HCT116 (cell line): ENCODE data around the gene SLC5A7. TPM values are rescaled to one million over a fixed set of nuclear protein-coding genes. Genes with fewer than 3 reads are reported as not detected.

ENCODE experiments used
- ATAC-seq: fragments of 200-7000 bp; cut with Tn5 transposase; 2 replicates; pipeline ENCODE4 v1.9.1; 2020; ENCODE audit warnings: mild to moderate bottlenecking, moderate library complexity
- BruUV-seq: library from RNA; stranded (reverse); fragments of 400-500 nt; replicated peaks from 2 replicates; lab custom pipeline; 2021; lab: Mats Ljungman, UMichigan
- CTCF ChIA-PET: fragments of 300-600 bp; sonication (Branson Sonifier 250); formaldehyde crosslinking; loops from one replicate; lab custom pipeline; 2021; ENCODE audit warnings: antibody characterized with exemption; lab: Charles Lee
- POLR2A ChIA-PET: fragments of 300-600, 350-600 bp; sonication (Branson Sonifier 250); formaldehyde crosslinking; loops from one replicate; lab custom pipeline; 2021; ENCODE audit warnings: antibody characterized with exemption; lab: Charles Lee
- RAD21 ChIA-PET, 2 experiments: fragments of 300-600 bp; sonication (Branson Sonifier 250); formaldehyde crosslinking; loops; one replicate each; lab custom pipeline; 2023; ENCODE audit warnings: low total read pairs in 2 of 2; ENCODE audit not compliant: uncharacterized antibody in 2 of 2, unreplicated experiment in 2 of 2, low non-redundant PET in 1 of 2; lab: Charles Lee
- DNase-seq: peaks from one replicate; pipeline ENCODE4 v3.0.0-alpha.2; 2010; ENCODE audit warnings: low read depth, low spot score
- H2AFZ ChIP-seq: fragments of 200-600 bp; shearing (Covaris generic), sonication (generic); 2 replicates; pipeline ENCODE4 v1.6.1; 2017; ENCODE audit warnings: low read depth, mixed run types, mixed read lengths, antibody characterized with exemption, low read length; ENCODE audit not compliant: poor library complexity, severe bottlenecking
- H3K27ac ChIP-seq: 2 replicates; pipeline ENCODE4 v1.5.1; 2012; ENCODE audit warnings: low read depth, low read length
- H3K27me3 ChIP-seq: fragments of 200-600 bp; sonication (generic); 2 replicates; pipeline ENCODE4 v1.6.1; 2016; ENCODE audit warnings: mixed run types, low read length, mixed read lengths; ENCODE audit not compliant: insufficient read depth
- H3K36me3 ChIP-seq, 2 experiments: fragments of 200-500 bp in 1 of 2; fragments of 200-600 bp in 1 of 2; sonication (Bioruptor generic) in 1 of 2; sonication (generic) in 1 of 2; 2 replicates each; pipeline versions ENCODE4 v1.5.1 to v1.6.1; 2014 to 2016; ENCODE audit warnings: low read length in 2 of 2, inconsistent platforms in 1 of 2, mixed read lengths in 1 of 2, mixed run types in 1 of 2; ENCODE audit not compliant: insufficient read depth in 2 of 2, control insufficient read depth in 1 of 2
- H3K4me1 ChIP-seq, 2 experiments: fragments of 200-600 bp in 1 of 2; sonication (generic) in 1 of 2; 2 replicates each; pipeline versions ENCODE4 v1.5.1 to v1.6.1; 2012 to 2017; ENCODE audit warnings: low read length in 2 of 2, inconsistent platforms in 1 of 2, mild to moderate bottlenecking in 1 of 2, mixed read lengths in 1 of 2, mixed run types in 1 of 2, moderate library complexity in 1 of 2; ENCODE audit not compliant: insufficient read depth in 2 of 2, control insufficient read depth in 1 of 2
- H3K4me2 ChIP-seq: fragments of 200-600 bp; sonication (generic); 2 replicates; pipeline ENCODE4 v1.6.1; 2017; ENCODE audit warnings: mixed run types, low read length, mixed read lengths
- H3K4me3 ChIP-seq, 2 experiments: fragments of 200-600 bp in 1 of 2; sonication (generic) in 1 of 2; replicated peaks in 1 of 2; 2 replicates each; pipeline ENCODE4 v1.5.1; 2011 to 2016; ENCODE audit warnings: low read length in 2 of 2, control low read depth in 1 of 2, low read depth in 1 of 2, mild to moderate bottlenecking in 1 of 2, mixed read lengths in 1 of 2, mixed run types in 1 of 2
- H3K79me2 ChIP-seq: fragments of 200-600 bp; sonication (generic); 2 replicates; pipeline ENCODE4 v1.6.1; 2017; ENCODE audit warnings: mild to moderate bottlenecking, mixed run types, low read length, moderate library complexity, mixed read lengths; ENCODE audit not compliant: insufficient read depth
- H3K9ac ChIP-seq: fragments of 200-600 bp; sonication (generic); 2 replicates; pipeline ENCODE4 v1.6.1; 2016; ENCODE audit warnings: low read length, mixed read lengths
- H3K9me2 ChIP-seq: fragments of 200-600 bp; sonication (generic), shearing (Covaris generic); 2 replicates; pipeline ENCODE4 v1.6.1; 2017; ENCODE audit warnings: mixed run types, mild to moderate bottlenecking, moderate library complexity; ENCODE audit not compliant: insufficient read depth
- H3K9me3 ChIP-seq, 2 experiments: fragments of 200-500 bp in 1 of 2; fragments of 200-600 bp in 1 of 2; sonication (Bioruptor generic) in 1 of 2; sonication (generic) in 1 of 2; 2 replicates each; pipeline ENCODE4 v1.6.1; 2014 to 2017; ENCODE audit warnings: low read length in 2 of 2, mixed read lengths in 2 of 2, inconsistent platforms in 1 of 2, low read depth in 1 of 2, mild to moderate bottlenecking in 1 of 2, mixed run types in 1 of 2, moderate library complexity in 1 of 2; ENCODE audit not compliant: control insufficient read depth in 1 of 2, insufficient read depth in 1 of 2
- H4K20me1 ChIP-seq: fragments of 200-600 bp; sonication (generic), shearing (Covaris generic); 2 replicates; pipeline ENCODE4 v1.6.1; 2017; ENCODE audit warnings: mixed run types, mild to moderate bottlenecking, moderate library complexity; ENCODE audit not compliant: insufficient read depth
- CBX3 ChIP-seq: IDR thresholded peaks from 2 replicates; pipeline ENCODE4 v1.6.1; 2012; ENCODE audit warnings: low read depth
- CEBPB ChIP-seq: IDR thresholded peaks from 2 replicates; pipeline ENCODE4 v1.6.1; 2012; ENCODE audit warnings: low read depth
- EGR1 ChIP-seq: IDR thresholded peaks from 2 replicates; pipeline ENCODE4 v1.6.1; 2012; ENCODE audit warnings: low read depth
- ELF1 ChIP-seq: IDR thresholded peaks from 2 replicates; pipeline ENCODE4 v1.6.1; 2012; ENCODE audit warnings: low read depth, borderline replicate concordance
- EZH2 ChIP-seq: fragments of 200-600 bp; sonication (generic); IDR thresholded peaks from 2 replicates; pipeline ENCODE4 v1.6.1; 2017; ENCODE audit warnings: antibody characterized with exemption, mixed run types
- EZH2phosphoT487 ChIP-seq: fragments of 200-600 bp; IDR thresholded peaks from 2 replicates; pipeline ENCODE4 v1.6.1; 2018; ENCODE audit warnings: antibody characterized with exemption, borderline replicate concordance
- JUND ChIP-seq: IDR thresholded peaks from 2 replicates; pipeline ENCODE4 v1.6.1; 2012
- POLR2A ChIP-seq: IDR thresholded peaks from 2 replicates; pipeline ENCODE4 v1.7.0; 2011; ENCODE audit warnings: borderline replicate concordance; ENCODE audit not compliant: insufficient read depth, insufficient read length; ENCODE audit errors: extremely low read depth
- POLR2AphosphoS5 ChIP-seq: IDR thresholded peaks from 2 replicates; pipeline ENCODE4 v1.6.1; 2011; ENCODE audit warnings: mild to moderate bottlenecking, low read depth, low read length, moderate library complexity
- RAD21 ChIP-seq: IDR thresholded peaks from 2 replicates; pipeline ENCODE4 v1.6.1; 2012; ENCODE audit warnings: low read depth, mild to moderate bottlenecking
- SRF ChIP-seq: IDR thresholded peaks from 2 replicates; pipeline ENCODE4 v1.6.1; 2012; ENCODE audit warnings: low read depth
- TCF7L2 ChIP-seq: IDR thresholded peaks from 2 replicates; pipeline ENCODE4 v1.7.0; 2011; ENCODE audit warnings: borderline replicate concordance, inconsistent platforms; ENCODE audit not compliant: insufficient read depth, insufficient read length; ENCODE audit errors: extremely low read depth
- YY1 ChIP-seq: IDR thresholded peaks from 2 replicates; pipeline ENCODE4 v1.6.1; 2011; ENCODE audit warnings: low read length, low read depth, moderate library complexity, mild to moderate bottlenecking; ENCODE audit not compliant: insufficient replicate concordance; ENCODE audit errors: extremely low read depth
- intact Hi-C: fragments of 100-400 bp; cut with micrococcal nuclease; formaldehyde crosslinking; loops from 2 replicates; pipeline ENCODE4 v1.10.0; 2022
- total RNA-seq: library from RNA; stranded (reverse); gene quantifications from one replicate; pipeline ENCODE4 v1.2.1, GENCODE V29; 2021; ENCODE audit not compliant: unreplicated experiment
- TF ChIP-seq, protein P1 (sequence below): IDR thresholded peaks from 2 replicates; pipeline ENCODE4 v1.6.1; 2012
- TF ChIP-seq, protein P2 (sequence below): IDR thresholded peaks from 2 replicates; pipeline ENCODE4 v1.6.1; 2012

The SLC5A7 gene
- total RNA-seq, 1 experiment from 2014 or later = not detected

DNA sequence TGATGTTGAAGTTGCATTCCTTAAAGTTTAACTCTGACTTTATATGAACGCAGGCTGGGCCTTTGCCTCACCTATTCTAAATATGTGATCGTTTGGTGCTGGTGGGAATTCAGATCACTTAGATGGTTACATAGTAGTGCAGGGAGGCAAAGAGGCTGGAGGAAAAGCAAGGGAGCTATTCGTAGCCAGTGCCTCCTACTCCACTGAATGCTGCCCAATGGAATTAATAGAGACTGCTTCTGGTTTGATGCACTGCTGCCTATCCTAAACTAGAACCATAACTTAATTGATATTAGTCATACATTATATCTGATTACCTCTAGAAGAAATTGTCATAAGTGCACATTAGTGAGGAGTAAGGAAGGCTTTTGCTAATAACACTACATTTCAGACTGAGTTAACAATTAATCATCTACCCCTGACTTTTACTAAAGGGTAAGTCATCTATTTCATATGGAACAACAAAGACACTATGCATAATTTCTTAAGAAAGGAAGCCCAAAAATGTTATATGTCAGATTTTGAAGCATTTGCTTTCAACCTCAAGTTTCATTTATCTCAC, 72.3 kb downstream of the SLC5A7 start:
- intact Hi-C loops = loop anchor here (10.0 kb wide), 1 partner anchor 54 kb away; no protein-coding TSS in a partner anchor
- ChIA-PET RAD21 (no interaction called here), POLR2A (no interaction called here), CTCF (no interaction called here)
- Histone ChIP-seq H2AFZ (no peak overlapping the region), H3K9ac (no peak overlapping the region), H3K4me2 (no peak overlapping the region), H3K9me3 (no peaks in the 10 kb centered on the region), H4K20me1 (no peaks in the 10 kb centered on the region), H3K4me1 (no peaks in the 10 kb centered on the region), H3K27me3 (no peaks in the 10 kb centered on the region), H3K36me3 (no peaks in the 10 kb centered on the region), H3K4me3 (no peak overlapping the region), H3K79me2 (no peaks in the 10 kb centered on the region), H3K27ac (no peak overlapping the region), H3K9me2 (no peaks in the 10 kb centered on the region)
- BruUV-seq = no TSS peak
- no peak for ATAC-seq
- DNase-seq = no peak
- no peak for TF ChIP-seq RAD21
- no peak for TF ChIP-seq CBX3
- TF ChIP-seq POLR2AphosphoS5 = no peak
- TF ChIP-seq JUND = no peak
- TF ChIP-seq ELF1 = no peak
- TF ChIP-seq, protein P1, sequence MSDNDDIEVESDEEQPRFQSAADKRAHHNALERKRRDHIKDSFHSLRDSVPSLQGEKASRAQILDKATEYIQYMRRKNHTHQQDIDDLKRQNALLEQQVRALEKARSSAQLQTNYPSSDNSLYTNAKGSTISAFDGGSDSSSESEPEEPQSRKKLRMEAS = no peak
- TF ChIP-seq EZH2phosphoT487 = no peak
- TF ChIP-seq EGR1 = no peak
- no peak for TF ChIP-seq POLR2A
- TF ChIP-seq YY1 = no peak
- TF ChIP-seq EZH2 = no peak
- TF ChIP-seq SRF = no peak

DNA sequence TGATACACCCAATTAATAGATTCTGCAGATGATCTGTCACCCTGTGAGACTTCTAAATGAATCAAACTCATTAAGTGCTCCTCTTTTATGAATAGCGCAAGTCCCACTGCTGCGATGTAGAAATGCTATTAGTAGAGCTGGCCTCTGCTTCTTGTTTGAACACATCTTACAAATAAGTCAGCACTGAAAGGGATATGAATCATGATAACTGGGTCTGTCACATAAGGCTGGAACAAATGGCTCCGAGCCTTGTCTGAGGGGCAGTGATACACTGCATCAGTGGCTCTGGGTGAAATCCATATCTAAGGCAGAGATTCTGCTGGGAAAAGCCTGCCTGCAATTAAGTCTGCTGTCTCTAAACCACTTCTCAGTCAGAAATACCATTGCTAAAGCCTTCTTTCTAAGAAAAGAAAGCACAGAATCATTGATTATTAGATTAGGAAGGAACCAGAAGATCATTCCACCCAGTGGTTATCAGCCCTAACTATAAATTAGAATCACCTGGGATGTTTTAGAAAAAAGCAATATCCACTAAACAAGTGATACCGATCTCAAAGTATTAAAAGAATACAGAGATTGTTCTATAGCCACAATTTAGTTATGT, 75.2 kb downstream of the SLC5A7 start:
- H4K20me1 ChIP-seq = no peaks in the 10 kb centered on the region
- H3K27ac ChIP-seq = no peak overlapping the region
- DNase-seq (no peak), ATAC-seq (no peak)
- ChIA-PET RAD21 (no interaction called here), CTCF (no interaction called here), POLR2A (no interaction called here)
- intact Hi-C loops = no loop called here
- no peak overlapping the region for H3K4me2 ChIP-seq
- no peaks in the 10 kb centered on the region for H3K79me2 ChIP-seq
- H3K27me3 ChIP-seq = no peaks in the 10 kb centered on the region
- BruUV-seq = no TSS peak
- no peaks in the 10 kb centered on the region for H3K4me1 ChIP-seq
- H3K36me3 ChIP-seq = no peaks in the 10 kb centered on the region
- no peaks in the 10 kb centered on the region for H3K9me3 ChIP-seq
- H3K9ac ChIP-seq = no peak overlapping the region
- no peak overlapping the region for H3K4me3 ChIP-seq
- H3K9me2 ChIP-seq = no peaks in the 10 kb centered on the region
- no peak overlapping the region for H2AFZ ChIP-seq
- TF ChIP-seq POLR2AphosphoS5 = no peak
- TF ChIP-seq TCF7L2 = no peak
- TF ChIP-seq EGR1 = no peak
- TF ChIP-seq EZH2phosphoT487 = no peak
- TF ChIP-seq YY1 = no peak
- TF ChIP-seq, protein P2, sequence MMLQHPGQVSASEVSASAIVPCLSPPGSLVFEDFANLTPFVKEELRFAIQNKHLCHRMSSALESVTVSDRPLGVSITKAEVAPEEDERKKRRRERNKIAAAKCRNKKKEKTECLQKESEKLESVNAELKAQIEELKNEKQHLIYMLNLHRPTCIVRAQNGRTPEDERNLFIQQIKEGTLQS = no peak
- TF ChIP-seq RAD21 = no peak
- TF ChIP-seq JUND = no peak
- TF ChIP-seq CEBPB = no peak
